Activated CD8-positive, alpha-beta T cell treated with anti-CD3 and anti-CD28 coated beads for 36 hours (primary cell): Measurements from ENCODE around the gene MAGEF1. TPM values are rescaled to one million over a fixed set of nuclear protein-coding genes. Genes with fewer than 3 reads are reported as not detected.

ENCODE experiments used
- ATAC-seq: fragments of 200-7000 bp; cut with Tn5 transposase; one replicate; pipeline ENCODE4 v1.10.0; 2021; ENCODE audit warnings: mild to moderate bottlenecking, moderate library complexity
- CTCF ChIA-PET: fragments of 350-600 bp; sonication (Branson Sonifier 250); formaldehyde crosslinking; loops from one replicate; lab custom pipeline; 2021; ENCODE audit warnings: antibody characterized with exemption; lab: Charles Lee
- POLR2A ChIA-PET: fragments of 350-600 bp; sonication (Branson Sonifier 250); formaldehyde crosslinking; loops from one replicate; lab custom pipeline; 2021; ENCODE audit warnings: antibody characterized with exemption; lab: Charles Lee
- DNase-seq: peaks from one replicate; pipeline ENCODE4 v3.0.0-alpha.2; 2020
- H3K27ac Mint-ChIP-seq: one replicate; pipeline ENCODE4 v1.8.0; 2021; ENCODE audit warnings: mild to moderate bottlenecking, mixed read lengths
- H3K27me3 Mint-ChIP-seq: one replicate; pipeline ENCODE4 v1.8.0; 2021; ENCODE audit warnings: mixed read lengths
- H3K36me3 Mint-ChIP-seq: one replicate; pipeline ENCODE4 v1.8.0; 2021; ENCODE audit warnings: low read depth, mixed read lengths
- H3K4me1 Mint-ChIP-seq: one replicate; pipeline ENCODE4 v1.8.0; 2021; ENCODE audit warnings: low read depth, mixed read lengths
- H3K4me3 Mint-ChIP-seq: one replicate; pipeline ENCODE4 v1.8.0; 2021; ENCODE audit warnings: mild to moderate bottlenecking, moderate library complexity, mixed read lengths
- H3K9me3 Mint-ChIP-seq: one replicate; pipeline ENCODE4 v1.8.0; 2021; ENCODE audit warnings: mixed read lengths
- CTCF ChIP-seq: fragments of 200-600 bp; IDR thresholded peaks from one replicate; pipeline ENCODE4 v1.8.0; 2022; ENCODE audit warnings: antibody characterized with exemption, mild to moderate bottlenecking
- intact Hi-C: fragments of 100-400 bp; cut with micrococcal nuclease; formaldehyde crosslinking; loops from one replicate; pipeline ENCODE4 v1.10.0; 2022
- total RNA-seq, 2 experiments: library from RNA; stranded (reverse); gene quantifications; one replicate each; pipeline ENCODE4 v1.2.3, GENCODE V29; 2021

The MAGEF1 gene
- total RNA-seq, 2 experiments from 2014 or later = 19.2 to 19.3 TPM

GRCh38 chr3:184758056-184758455 lies 46.2 kb upstream of the MAGEF1 start:
- intact Hi-C loops = no loop called here
- CTCF ChIA-PET = interaction anchor here (1.2 to 1.7 kb wide), 3 partner anchors 17 to 197 kb away, joined by 3 to 4 read pairs (median 3); partner anchors contain the start of gene EPHB3
- H3K4me1 Mint-ChIP-seq = no peaks in the 10 kb centered on the region

GRCh38 chr3:184757022-184757651 lies 45.3 kb upstream of the MAGEF1 start:
- H3K27ac Mint-ChIP-seq = no peak overlapping the region

More at GRCh38 chr3:184758056-184758455, 46.2 kb upstream of the MAGEF1 start:
- Mint-ChIP-seq H3K27me3 (no peaks in the 10 kb centered on the region), H3K9me3 (no peaks in the 10 kb centered on the region), H3K4me3 (no peak overlapping the region), H3K27ac (no peak overlapping the region), H3K36me3 (no peaks in the 10 kb centered on the region)
- no peak for TF ChIP-seq CTCF
- DNase-seq (no peak), ATAC-seq (no peak)
- POLR2A ChIA-PET = no interaction called here

GRCh38 chr3:184756151-184757021 lies 44.5 kb upstream of the MAGEF1 start:
- ATAC-seq (no peak), DNase-seq (no peak)
- ChIA-PET POLR2A (no interaction called here), CTCF (no interaction called here)
- Mint-ChIP-seq H3K27me3 (no peaks in the 10 kb centered on the region), H3K4me3 (no peak overlapping the region), H3K27ac (no peak overlapping the region), H3K36me3 (no peaks in the 10 kb centered on the region), H3K4me1 (no peaks in the 10 kb centered on the region), H3K9me3 (no peaks in the 10 kb centered on the region)
- TF ChIP-seq CTCF = no peak
- intact Hi-C loops = no loop called here

More at GRCh38 chr3:184757022-184757651, 45.3 kb upstream of the MAGEF1 start:
- ChIA-PET POLR2A (no interaction called here), CTCF (interaction anchor here (1.4 to 1.7 kb wide), 2 partner anchors 16 to 196 kb away, joined by 3 to 4 read pairs; no protein-coding TSS in a partner anchor)
- DNase-seq = no peak
- H3K9me3 Mint-ChIP-seq = no peaks in the 10 kb centered on the region
- H3K4me3 Mint-ChIP-seq = no peak overlapping the region
- no peaks in the 10 kb centered on the region for H3K36me3 Mint-ChIP-seq
- H3K4me1 Mint-ChIP-seq = no peaks in the 10 kb centered on the region
- no peaks in the 10 kb centered on the region for H3K27me3 Mint-ChIP-seq
- intact Hi-C loops = no loop called here
- no peak for TF ChIP-seq CTCF
- ATAC-seq = no peak

GRCh38 chr3:184755315-184755731 lies 43.5 kb upstream of the MAGEF1 start:
- intact Hi-C loops = no loop called here
- Mint-ChIP-seq H3K36me3 (no peaks in the 10 kb centered on the region), H3K4me3 (no peak overlapping the region), H3K9me3 (no peaks in the 10 kb centered on the region), H3K4me1 (no peaks in the 10 kb centered on the region), H3K27ac (no peak overlapping the region), H3K27me3 (no peaks in the 10 kb centered on the region)
- no peak for TF ChIP-seq CTCF
- ChIA-PET CTCF (interaction anchor here (1.2 kb wide), 1 partner anchor 33 kb away, joined by 3 read pairs; no protein-coding TSS in a partner anchor), POLR2A (no interaction called here)
- no peak for DNase-seq
- ATAC-seq = no peak
